ENCODE results near the gene TNFRSF1A. TPM values are rescaled to one million over a fixed set of nuclear protein-coding genes. Genes with fewer than 3 reads are reported as not detected.

TNFRSF1A gene
- total and polyA plus RNA-seq, 10 donors = 22.5 to 578 (median 211) TPM

GRCh38 chr12:6323340-6323994, 18.4 kb downstream of the TNFRSF1A start:
- Histone ChIP-seq H3K27me3 (replicated peaks in 1 of 7) (peaks cover 0 to 79% (median 2%) of the 10 kb centered on the region in 7 donors), H3K9me3 (no peaks in the 10 kb centered on the region), H3K27ac (peak overlapping the region; percentile 55 to 99 (median 84)), H3K4me3 (peak overlapping the region in 4 of 8 donors; percentile 2 to 12 (median 5)), H3K36me3 (peaks cover 0 to 25% (median 12%) of the 10 kb centered on the region in 6 donors), H3K4me1 (peaks cover 49 to 72% (median 71%) of the 10 kb centered on the region in 6 donors)
- DNase-seq = peak; percentile 79
- intact Hi-C loops (cut with DNase I; ENCODE audit: low total_unique reads) = no loop called here
- TF ChIP-seq CTCF (IDR thresholded peaks at IDR 0.05 in 8 of 11, conservative IDR thresholded peaks at IDR 0.05 in 3 of 11) (peak in 10 of 11 experiments; percentile 27 to 69 (median 56)), POLR2AphosphoS5 (IDR thresholded peaks at IDR 0.05) (peak; percentile 68 to 81 (median 72)), POLR2A (IDR thresholded peaks at IDR 0.05) (no peak)
- WGBS, 5 donors = 1 to 5% (median 2%) methylated on average over 14 of the region's 14 CpGs

GRCh38 chr12:6322969-6323339, 18.9 kb downstream of the TNFRSF1A start:
- Histone ChIP-seq H3K27me3 (replicated peaks in 1 of 7) (peaks cover 0 to 82% (median 2%) of the 10 kb centered on the region in 7 donors), H3K36me3 (peaks cover 0 to 20% (median 7%) of the 10 kb centered on the region in 6 donors), H3K4me1 (peaks cover 49 to 72% (median 71%) of the 10 kb centered on the region in 6 donors), H3K27ac (peak overlapping the region; percentile 64 to 99 (median 84)), H3K4me3 (peak overlapping the region in 1 of 8 donors; percentile 3), H3K9me3 (no peaks in the 10 kb centered on the region)
- no peak for DNase-seq
- intact Hi-C loops (cut with DNase I; ENCODE audit: low total_unique reads) = no loop called here
- no peak for TF ChIP-seq CTCF (IDR thresholded peaks at IDR 0.05 in 8 of 11, conservative IDR thresholded peaks at IDR 0.05 in 3 of 11)
- no peak for TF ChIP-seq POLR2AphosphoS5 (IDR thresholded peaks at IDR 0.05)
- no peak for TF ChIP-seq POLR2A (IDR thresholded peaks at IDR 0.05)
- WGBS, 5 donors = 7 to 23% (median 17%) methylated on average over 2 of the region's 2 CpGs

- Histone ChIP-seq H3K4me3 (no peak overlapping the region), H3K4me1 (peaks cover 46 to 69% (median 68%) of the 10 kb centered on the region in 6 donors), H3K27me3 (replicated peaks in 1 of 7) (peaks cover 0 to 82% (median 2%) of the 10 kb centered on the region in 7 donors), H3K27ac (peak overlapping the region in 7 of 8 donors; percentile 66 to 99 (median 85)), H3K36me3 (peaks cover 0 to 14% (median 1%) of the 10 kb centered on the region in 6 donors), H3K9me3 (no peaks in the 10 kb centered on the region)
- WGBS, 5 donors = 79 to 92% (median 83%) methylated on average over 4 of the region's 4 CpGs
- TF ChIP-seq POLR2AphosphoS5 (IDR thresholded peaks at IDR 0.05) (no peak), CTCF (IDR thresholded peaks at IDR 0.05 in 8 of 11, conservative IDR thresholded peaks at IDR 0.05 in 3 of 11) (no peak), POLR2A (IDR thresholded peaks at IDR 0.05) (no peak)
- DNase-seq = no peak
- intact Hi-C loops (cut with DNase I; ENCODE audit: low total_unique reads) = no loop called here
These were observed 19.5 kb downstream of the TNFRSF1A start for GRCh38 chr12:6322352-6322751.

- 73 to 90% (median 80%) methylated on average over 6 of the region's 6 CpGs for WGBS, 5 donors
These were observed 20.0 kb downstream of the TNFRSF1A start for GRCh38 chr12:6321905-6322304.

More at GRCh38 chr12:6321905-6322304, 20.0 kb downstream of the TNFRSF1A start:
- peak overlapping the region in 4 of 8 donors; percentile 84 to 99 (median 90) for H3K27ac ChIP-seq
- no peak overlapping the region for H3K4me3 ChIP-seq
- no peaks in the 10 kb centered on the region for H3K9me3 ChIP-seq
- intact Hi-C loops (cut with DNase I; ENCODE audit: low total_unique reads) = no loop called here
- peaks cover 0 to 83% (median 2%) of the 10 kb centered on the region in 7 donors for H3K27me3 ChIP-seq (replicated peaks in 1 of 7)
- TF ChIP-seq CTCF (IDR thresholded peaks at IDR 0.05 in 8 of 11, conservative IDR thresholded peaks at IDR 0.05 in 3 of 11) (no peak), POLR2A (IDR thresholded peaks at IDR 0.05) (no peak), POLR2AphosphoS5 (IDR thresholded peaks at IDR 0.05) (peak in 1 of 3 donors; percentile 31)
- no peak for DNase-seq
- H3K36me3 ChIP-seq = peaks cover 0 to 10% (median 0%) of the 10 kb centered on the region in 6 donors
- peaks cover 42 to 65% (median 63%) of the 10 kb centered on the region in 6 donors for H3K4me1 ChIP-seq

Measured in spleen (tissue), 11 donors.